A375 (cell line): ENCODE measurements around the gene ZNF175. TPM values are rescaled to one million over a fixed set of nuclear protein-coding genes. Genes with fewer than 3 reads are reported as not detected.

Experiments
- total RNA-seq: library from RNA; depleted of rRNA; stranded (reverse); fragments of >200 nt; shearing (Covaris generic); gene quantifications from 2 replicates; pipeline ENCODE4 v1.2.3, GENCODE V29; 2014; rRNA removed

The ZNF175 gene
- 2.3 and 3.4 TPM in 2 replicates for total RNA-seq

GRCh38 chr19:51570962-51571575 lies at the start of gene ZNF175:
TSS of gene ZNF175 (plus strand) at chr19:51571283. CDS start at chr19:51573330, 2,047 bp downstream.

GRCh38 chr19:51531349-51532315 lies 39.5 kb upstream of the ZNF175 start, which contains the start of gene SIGLEC6:
TSS of gene SIGLEC6 (minus strand) at chr19:51531670. CDS start at chr19:51531648, 22 bp downstream.

GRCh38 chr19:51630315-51630714 lies 59.2 kb downstream of the ZNF175 start, which contains the start of gene SIGLEC5:
TSS of gene SIGLEC5 (minus strand) at chr19:51630401. CDS start at chr19:51630335, 66 bp downstream.

Other genes with a start within 250 kb of the ZNF175 start
- gene VSIG10L, start 229.1 kb upstream of the ZNF175 start, total RNA-seq = 1.1 and 1.4 TPM in 2 replicates
- 338 and 353 TPM in 2 replicates for gene ETFB, start 204.9 kb upstream of the ZNF175 start, total RNA-seq
- gene CLDND2, start 202.3 kb upstream of the ZNF175 start, total RNA-seq = 0.64 TPM in 1 of 2 replicates, not detected in the other
- gene NKG7, start 198.6 kb upstream of the ZNF175 start, total RNA-seq = not detected in 2 replicates
- gene LIM2, start 183.3 kb upstream of the ZNF175 start, total RNA-seq = not detected in 2 replicates
- not detected in 2 replicates for gene C19orf84, start 180.7 kb upstream of the ZNF175 start, total RNA-seq
- not detected in 2 replicates for gene SIGLEC10, start 153.6 kb upstream of the ZNF175 start, total RNA-seq
- gene SIGLEC8, start 112.8 kb upstream of the ZNF175 start, total RNA-seq = not detected in 2 replicates
- gene CEACAM18, start 92.7 kb upstream of the ZNF175 start, total RNA-seq = not detected in 2 replicates
- gene SIGLEC12, start 69.5 kb upstream of the ZNF175 start, total RNA-seq = not detected in 2 replicates
- not detected in 2 replicates for gene SIGLEC6, start 39.6 kb upstream of the ZNF175 start, total RNA-seq
- not detected in 2 replicates for gene SIGLEC5, start 59.1 kb downstream of the ZNF175 start, total RNA-seq
- not detected in 2 replicates for gene SIGLEC14, start 75.5 kb downstream of the ZNF175 start, total RNA-seq
- 3.8 and 8.1 TPM in 2 replicates for gene SPACA6, start 122.0 kb downstream of the ZNF175 start, total RNA-seq
- gene HAS1, start 152.7 kb downstream of the ZNF175 start, total RNA-seq = not detected in 2 replicates
- gene FPR1, start 180.6 kb downstream of the ZNF175 start, total RNA-seq = not detected in 2 replicates
- gene FPR2, start 189.9 kb downstream of the ZNF175 start, total RNA-seq = 0.03 TPM in 1 of 2 replicates, not detected in the other
- not detected in 2 replicates for gene FPR3, start 223.9 kb downstream of the ZNF175 start, total RNA-seq